Karpas-422 (cell line): ENCODE data around the gene PRKN. TPM values are rescaled to one million over a fixed set of nuclear protein-coding genes. Genes with fewer than 3 reads are reported as not detected.
"Not testable (repeated sequence)": the region's sequence is repeated elsewhere in the genome, so short reads cannot be mapped to it uniquely, and the experiment has no call there.

Source experiments
- DNase-seq: peaks from one replicate; pipeline ENCODE4 v3.0.0-alpha.2; 2015
- H2AFZ ChIP-seq: fragments of 200-600 bp; sonication (generic); 2 replicates; pipeline ENCODE4 v1.6.1; 2014; ENCODE audit warnings: antibody characterized with exemption, low read length, mixed read lengths
- H3K27ac ChIP-seq: fragments of 200-600 bp; sonication (generic); 2 replicates; pipeline ENCODE4 v1.5.1; 2014; ENCODE audit warnings: mild to moderate bottlenecking, low read length, moderate library complexity
- H3K27me3 ChIP-seq: fragments of 200-600 bp; sonication (generic); 2 replicates; pipeline ENCODE4 v1.6.1; 2014; ENCODE audit warnings: low read length, mixed read lengths
- H3K36me3 ChIP-seq: fragments of 200-600 bp; sonication (generic); 2 replicates; pipeline ENCODE4 v1.6.1; 2014; ENCODE audit warnings: low read length, mixed read lengths; ENCODE audit not compliant: insufficient read depth
- H3K4me1 ChIP-seq: fragments of 200-600 bp; sonication (generic); 2 replicates; pipeline ENCODE4 v1.6.1; 2014; ENCODE audit warnings: mild to moderate bottlenecking, low read length, mixed read lengths
- H3K4me2 ChIP-seq: fragments of 200-600 bp; sonication (generic); 2 replicates; pipeline ENCODE4 v1.6.1; 2014; ENCODE audit warnings: low read length, low read depth, mild to moderate bottlenecking; ENCODE audit not compliant: poor library complexity, severe bottlenecking
- H3K4me3 ChIP-seq: fragments of 200-600 bp; sonication (generic); 2 replicates; pipeline ENCODE4 v1.5.1; 2014; ENCODE audit warnings: mild to moderate bottlenecking, antibody characterized with exemption, low read length, mixed read lengths
- H3K79me2 ChIP-seq: fragments of 200-600 bp; sonication (generic); 2 replicates; pipeline ENCODE4 v1.6.1; 2014; ENCODE audit warnings: mild to moderate bottlenecking, low read length, mixed read lengths
- H3K9ac ChIP-seq: fragments of 200-600 bp; sonication (generic); 2 replicates; pipeline ENCODE4 v1.6.0; 2014; ENCODE audit warnings: low read length
- H3K9me2 ChIP-seq: fragments of 200-600 bp; sonication (generic), shearing (Covaris generic); replicated peaks from 2 replicates; pipeline ENCODE4 v1.6.0; 2014; ENCODE audit warnings: mild to moderate bottlenecking, low read length, moderate library complexity; ENCODE audit not compliant: insufficient read depth
- H3K9me3 ChIP-seq: fragments of 300-700, 200-600 bp; sonication (generic); 2 replicates; pipeline ENCODE4 v1.6.1; 2014; ENCODE audit warnings: low read length, mixed read lengths
- H4K20me1 ChIP-seq: fragments of 200-600 bp; sonication (generic); 2 replicates; pipeline ENCODE4 v1.6.1; 2014; ENCODE audit warnings: mild to moderate bottlenecking, antibody characterized with exemption, low read length, low read depth; ENCODE audit not compliant: insufficient read depth
- total RNA-seq: library from RNA; depleted of rRNA; stranded (reverse); fragments of >200 nt; shearing (Covaris generic); gene quantifications from 2 replicates; pipeline ENCODE4 v1.2.3, GENCODE V29; 2014; ENCODE audit warnings: low replicate concordance

The PRKN gene
- total RNA-seq, 1 experiment from 2014 or later = not detected

- H3K4me3 ChIP-seq, H3K79me2 ChIP-seq, H3K4me2 ChIP-seq, DNase-seq, H3K27me3 ChIP-seq, H3K36me3 ChIP-seq, H4K20me1 ChIP-seq, H2AFZ ChIP-seq, H3K9ac ChIP-seq, H3K9me3 ChIP-seq, H3K4me1 ChIP-seq, H3K9me2 ChIP-seq, H3K27ac ChIP-seq: not testable (repeated sequence)
Measured at GRCh38 chr6:162390961-162391811, 336.4 kb downstream of the PRKN start.

- no peaks in the 10 kb centered on the region for H3K36me3 ChIP-seq
- H2AFZ ChIP-seq = no peak overlapping the region
- no peaks in the 10 kb centered on the region for H3K27me3 ChIP-seq
- H3K27ac ChIP-seq = no peak overlapping the region
- H3K9me3 ChIP-seq = no peaks in the 10 kb centered on the region
- H3K9ac ChIP-seq = no peak overlapping the region
- H3K4me2 ChIP-seq = no peak overlapping the region
- H3K4me1 ChIP-seq = no peaks in the 10 kb centered on the region
- 0 out of 2 replicates have a peak, but pooled peaks cover 4% of the 10 kb centered on the region for H3K9me2 ChIP-seq
- no peaks in the 10 kb centered on the region for H3K79me2 ChIP-seq
- no peaks in the 10 kb centered on the region for H4K20me1 ChIP-seq
- DNase-seq = no peak
- no peak overlapping the region for H3K4me3 ChIP-seq
Measured at GRCh38 chr6:162389343-162390085, 338.1 kb downstream of the PRKN start.

GRCh38 chr6:162388383-162388777 lies 339.2 kb downstream of the PRKN start:
- H3K4me2 ChIP-seq = no peak overlapping the region
- no peaks in the 10 kb centered on the region for H3K79me2 ChIP-seq
- H3K9me3 ChIP-seq = no peaks in the 10 kb centered on the region
- H2AFZ ChIP-seq = no peak overlapping the region
- no peaks in the 10 kb centered on the region for H4K20me1 ChIP-seq
- no peak for DNase-seq
- H3K4me1 ChIP-seq = no peaks in the 10 kb centered on the region
- 0 out of 2 replicates have a peak, but pooled peaks cover 4% of the 10 kb centered on the region for H3K9me2 ChIP-seq
- H3K4me3 ChIP-seq = no peak overlapping the region
- H3K9ac ChIP-seq = no peak overlapping the region
- H3K27me3 ChIP-seq = no peaks in the 10 kb centered on the region
- H3K36me3 ChIP-seq = no peaks in the 10 kb centered on the region
- H3K27ac ChIP-seq = no peak overlapping the region

GRCh38 chr6:162387718-162388382 lies 339.7 kb downstream of the PRKN start:
- Histone ChIP-seq H3K36me3 (no peaks in the 10 kb centered on the region), H3K4me3 (no peak overlapping the region), H3K9me3 (no peaks in the 10 kb centered on the region), H3K4me2 (no peak overlapping the region), H4K20me1 (no peaks in the 10 kb centered on the region), H3K9ac (no peak overlapping the region), H3K79me2 (no peaks in the 10 kb centered on the region), H3K9me2 (0 out of 2 replicates have a peak, but pooled peaks cover 4% of the 10 kb centered on the region), H3K27me3 (no peaks in the 10 kb centered on the region), H3K27ac (no peak overlapping the region), H2AFZ (no peak overlapping the region), H3K4me1 (no peaks in the 10 kb centered on the region)
- DNase-seq = no peak

GRCh38 chr6:162385980-162386379 lies 341.6 kb downstream of the PRKN start:
- Histone ChIP-seq H3K27ac (no peak overlapping the region), H3K9ac (no peak overlapping the region), H4K20me1 (no peaks in the 10 kb centered on the region), H3K4me3 (no peak overlapping the region), H2AFZ (no peak overlapping the region), H3K4me2 (no peak overlapping the region), H3K9me3 (no peaks in the 10 kb centered on the region), H3K9me2 (no peaks in the 10 kb centered on the region), H3K79me2 (no peaks in the 10 kb centered on the region), H3K36me3 (no peaks in the 10 kb centered on the region), H3K4me1 (no peaks in the 10 kb centered on the region), H3K27me3 (no peaks in the 10 kb centered on the region)
- DNase-seq = no peak

- Histone ChIP-seq H3K79me2 (no peaks in the 10 kb centered on the region), H3K9ac (no peak overlapping the region), H2AFZ (no peak overlapping the region), H3K27ac (no peak overlapping the region), H4K20me1 (no peaks in the 10 kb centered on the region), H3K9me3 (no peaks in the 10 kb centered on the region), H3K4me1 (no peaks in the 10 kb centered on the region), H3K4me2 (no peak overlapping the region), H3K9me2 (no peaks in the 10 kb centered on the region), H3K4me3 (no peak overlapping the region), H3K27me3 (no peaks in the 10 kb centered on the region), H3K36me3 (no peaks in the 10 kb centered on the region)
- no peak for DNase-seq
Measured at GRCh38 chr6:162379757-162380409, 347.7 kb downstream of the PRKN start.

- no peak overlapping the region for H3K9ac ChIP-seq
- no peaks in the 10 kb centered on the region for H3K4me1 ChIP-seq
- no peak overlapping the region for H2AFZ ChIP-seq
- no peak overlapping the region for H3K4me2 ChIP-seq
- H3K36me3 ChIP-seq = no peaks in the 10 kb centered on the region
- no peaks in the 10 kb centered on the region; the same call in 1 of the 2 replicates for H3K9me2 ChIP-seq
- no peaks in the 10 kb centered on the region for H3K27me3 ChIP-seq
- H3K4me3 ChIP-seq = no peak overlapping the region
- no peak overlapping the region for H3K27ac ChIP-seq
- H3K79me2 ChIP-seq = no peaks in the 10 kb centered on the region
- H3K9me3 ChIP-seq = 0 out of 2 replicates have a peak, but pooled peaks cover 3% of the 10 kb centered on the region
- no peak for DNase-seq
- H4K20me1 ChIP-seq = no peaks in the 10 kb centered on the region
Measured at GRCh38 chr6:162377735-162378134, 349.8 kb downstream of the PRKN start.
